Caki2 (cell line): Measurements from ENCODE around the gene ROR2. TPM values are rescaled to one million over a fixed set of nuclear protein-coding genes. Genes with fewer than 3 reads are reported as not detected.
"Not testable (repeated sequence)": the region's sequence is repeated elsewhere in the genome, so short reads cannot be mapped to it uniquely, and the experiment has no call there.

Experiments used
- DNase-seq: peaks from one replicate; pipeline ENCODE4 v3.0.0-alpha.2; 2015; ENCODE audit warnings: low read depth
- in situ Hi-C: cut with HindIII; loops from 2 replicates; pipeline ENCODE4 v1.10.0; 2016; ENCODE audit warnings: low sequenced_read_pairs, low pct_unique_long_range_greater_than_20kb, mixed read lengths
- total RNA-seq: library from RNA; depleted of rRNA; stranded (reverse); fragments of >200 nt; shearing (Covaris generic); gene quantifications from 2 replicates; pipeline ENCODE4 v1.2.3, GENCODE V29; 2014; ENCODE audit warnings: low replicate concordance; rRNA removed

ROR2 gene
- total RNA-seq, 1 experiment from 2014 or later = 8.4 TPM

DNA sequence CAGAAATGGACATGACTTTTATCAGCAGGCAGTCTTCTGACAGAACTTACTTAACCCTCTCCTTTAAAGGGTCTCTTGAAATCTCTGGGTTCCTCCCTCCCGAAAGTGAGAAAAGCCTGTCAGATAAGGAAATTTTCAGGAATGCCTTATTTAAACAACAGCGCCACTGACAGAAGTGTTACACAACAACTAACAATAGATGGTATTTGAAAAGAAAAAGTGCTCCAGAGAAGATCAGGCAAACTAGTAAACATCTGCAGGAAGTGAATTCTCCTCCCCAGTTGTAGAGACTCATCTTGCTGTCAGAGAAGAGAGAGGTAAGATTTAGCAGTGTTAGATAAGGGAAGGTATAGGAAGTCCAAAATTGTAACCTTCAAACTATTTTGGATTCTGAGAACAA lies 419.2 kb downstream of the ROR2 start:
- DNase-seq = no peak
- in situ Hi-C loops = no loop called here

DNA sequence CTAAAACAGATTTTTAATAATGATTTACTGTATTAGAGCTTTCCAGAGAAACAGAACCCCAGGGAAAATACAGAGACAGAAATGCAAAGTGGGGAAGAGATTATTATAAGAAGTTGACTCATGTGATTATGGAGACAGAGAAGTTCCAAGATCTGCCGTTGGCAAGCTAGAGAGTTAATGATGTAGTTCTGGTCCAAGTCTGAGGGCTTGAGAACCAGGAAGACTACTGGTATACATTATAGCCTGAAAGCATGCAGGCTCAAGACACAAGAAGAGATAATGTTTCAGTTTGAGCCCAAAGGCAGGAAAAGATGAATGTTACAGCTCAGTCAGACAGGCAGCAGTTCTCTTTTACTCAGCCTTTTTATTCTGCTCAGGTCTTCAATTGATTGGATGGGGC lies 427.5 kb downstream of the ROR2 start:
- no peak for DNase-seq
- in situ Hi-C loops = loop anchor here (25.0 kb wide), 1 partner anchor 140 kb away; no protein-coding TSS in a partner anchor

DNA sequence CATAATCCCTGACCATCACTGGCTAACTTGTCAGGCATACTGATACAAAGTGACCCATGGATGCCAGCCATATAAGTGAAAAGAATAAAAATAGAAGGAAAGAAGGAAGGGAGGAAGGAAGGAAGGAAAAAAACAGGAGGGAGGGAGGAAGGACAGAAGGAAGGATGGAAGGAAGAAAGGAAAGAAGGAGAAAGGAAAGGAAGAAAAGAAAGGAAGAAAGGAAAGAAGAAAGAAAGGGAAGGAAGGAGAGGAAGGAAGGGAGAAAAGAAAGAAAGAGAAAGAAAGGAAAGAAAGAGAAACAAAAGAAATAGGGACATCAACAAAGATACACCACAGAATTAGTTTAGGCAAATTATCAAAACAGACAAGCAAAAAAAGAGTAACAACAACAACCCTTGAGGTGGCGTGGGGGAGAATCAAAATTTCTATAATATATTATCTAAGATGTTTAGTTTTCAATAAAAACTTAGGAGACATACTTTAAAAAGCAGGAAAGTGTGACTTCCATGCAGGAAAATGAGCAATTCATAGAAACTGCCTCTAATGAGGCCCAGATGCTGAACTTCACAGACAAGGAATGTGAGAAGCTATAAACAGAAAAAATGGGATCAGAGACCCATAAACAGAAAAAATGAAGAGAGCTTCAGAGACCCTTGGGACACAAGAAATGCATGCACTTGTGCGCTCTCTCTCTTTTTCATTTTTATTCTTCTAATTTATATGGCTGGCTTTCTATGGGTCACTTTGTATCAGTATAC lies 430.3 kb downstream of the ROR2 start:
- DNase-seq = no peak
- in situ Hi-C loops = loop anchor here (25.0 kb wide), 1 partner anchor 143 kb away; no protein-coding TSS in a partner anchor

DNA sequence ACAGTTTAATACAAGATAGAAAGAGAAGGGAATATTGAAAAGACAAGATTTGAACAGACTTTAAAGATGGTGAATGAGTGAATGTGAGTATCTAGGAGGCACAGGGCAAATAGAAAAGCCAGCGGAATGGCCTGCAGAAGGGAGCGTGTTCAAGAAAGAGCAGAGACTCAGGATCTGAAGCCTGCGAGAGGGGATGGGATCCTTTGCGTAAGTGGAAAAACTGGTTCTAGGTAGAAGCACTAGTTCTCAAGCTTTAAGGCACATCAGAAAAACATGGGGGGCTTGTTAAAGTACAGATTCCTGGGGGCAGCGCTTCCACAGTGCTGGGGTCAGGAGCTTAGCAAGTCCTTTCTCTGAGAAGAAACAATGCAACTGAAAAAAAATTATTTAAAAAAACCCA lies 431.6 kb downstream of the ROR2 start:
- no peak for DNase-seq
- in situ Hi-C loops = loop anchor here (25.0 kb wide), 1 partner anchor 144 kb away; no protein-coding TSS in a partner anchor

DNA sequence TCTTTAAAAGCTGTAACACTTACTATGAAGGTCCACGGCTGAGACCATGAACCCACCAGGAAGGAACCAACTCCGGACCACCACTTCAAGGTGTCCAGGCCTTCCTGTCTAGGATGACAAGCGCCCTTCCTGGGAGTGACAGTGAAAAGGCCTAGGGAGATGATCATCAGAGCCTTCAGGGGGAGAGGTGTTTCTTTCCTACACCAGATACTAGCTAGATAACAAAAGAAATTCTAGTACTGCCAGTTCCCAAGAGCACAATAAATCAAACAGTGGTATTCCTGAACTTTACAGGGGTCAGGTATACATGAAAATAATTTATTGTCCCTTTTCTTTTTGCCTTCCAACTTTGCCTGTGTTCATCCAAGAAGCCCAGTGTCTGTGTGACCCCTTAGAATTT lies 432.2 kb downstream of the ROR2 start:
- no peak for DNase-seq
- in situ Hi-C loops = loop anchor here (25.0 kb wide), 1 partner anchor 144 kb away; no protein-coding TSS in a partner anchor

DNA sequence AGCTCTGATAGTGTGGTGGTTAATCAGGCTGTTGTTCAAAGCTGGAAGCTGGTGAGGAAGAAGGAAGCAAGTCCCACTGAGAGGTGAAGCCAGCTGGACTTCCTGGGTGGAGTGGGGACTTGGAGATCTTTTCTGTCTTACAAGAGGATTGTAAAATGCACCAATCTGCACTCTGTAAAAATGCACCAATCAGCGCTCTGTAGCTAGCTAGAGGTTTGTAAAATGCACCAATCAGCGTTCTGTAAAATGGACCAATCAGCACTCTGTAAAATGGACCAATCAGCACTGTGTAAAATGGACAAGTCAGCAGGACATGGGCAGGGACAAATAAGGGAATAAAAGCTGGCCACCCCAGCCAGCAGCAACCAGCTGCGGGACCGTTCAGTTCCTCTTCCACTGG lies 432.7 kb downstream of the ROR2 start:
- in situ Hi-C loops = loop anchor here (25.0 kb wide), 1 partner anchor 145 kb away; no protein-coding TSS in a partner anchor
- DNase-seq = not testable (repeated sequence)

DNA sequence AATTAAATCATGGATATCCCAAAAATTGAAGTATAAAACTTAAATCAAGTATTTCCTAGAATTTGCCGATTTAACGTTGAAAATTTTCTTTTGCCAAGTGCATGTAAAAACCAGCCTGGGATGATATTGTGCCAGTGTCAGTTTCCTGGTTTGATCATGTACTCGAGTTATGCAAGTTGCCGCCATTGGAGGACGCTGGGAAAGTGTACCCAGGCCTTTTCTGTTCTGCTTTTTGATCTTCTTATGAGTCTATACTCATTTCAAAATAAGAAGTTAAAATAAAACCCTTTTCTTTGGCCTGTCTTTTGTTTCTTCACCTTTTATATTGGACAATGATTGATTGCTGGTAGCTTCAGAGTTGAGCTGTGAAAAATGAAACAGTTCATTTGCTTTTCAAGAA lies 433.3 kb downstream of the ROR2 start:
- in situ Hi-C loops = loop anchor here (25.0 kb wide), 1 partner anchor 146 kb away; no protein-coding TSS in a partner anchor
- DNase-seq = no peak

DNA sequence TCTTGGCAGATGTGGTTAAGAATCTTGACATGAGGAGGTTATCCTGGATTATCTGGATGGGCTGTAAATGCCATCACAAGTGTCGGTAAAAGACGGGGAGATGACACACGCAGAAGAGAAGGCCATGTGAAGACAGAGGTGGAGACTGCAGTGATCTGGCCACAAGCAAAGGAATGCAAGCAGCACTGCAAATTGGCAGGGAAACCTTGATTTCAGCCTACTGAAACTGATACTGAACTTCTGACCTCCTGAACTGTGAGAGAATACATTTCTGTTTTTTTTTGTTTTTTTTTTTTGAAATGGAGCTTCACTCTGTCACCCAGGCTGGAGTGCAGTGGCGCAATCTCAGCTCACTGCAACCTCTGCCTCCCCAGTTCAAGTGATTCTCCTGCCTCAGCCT lies 433.9 kb downstream of the ROR2 start:
- DNase-seq = no peak

DNA sequence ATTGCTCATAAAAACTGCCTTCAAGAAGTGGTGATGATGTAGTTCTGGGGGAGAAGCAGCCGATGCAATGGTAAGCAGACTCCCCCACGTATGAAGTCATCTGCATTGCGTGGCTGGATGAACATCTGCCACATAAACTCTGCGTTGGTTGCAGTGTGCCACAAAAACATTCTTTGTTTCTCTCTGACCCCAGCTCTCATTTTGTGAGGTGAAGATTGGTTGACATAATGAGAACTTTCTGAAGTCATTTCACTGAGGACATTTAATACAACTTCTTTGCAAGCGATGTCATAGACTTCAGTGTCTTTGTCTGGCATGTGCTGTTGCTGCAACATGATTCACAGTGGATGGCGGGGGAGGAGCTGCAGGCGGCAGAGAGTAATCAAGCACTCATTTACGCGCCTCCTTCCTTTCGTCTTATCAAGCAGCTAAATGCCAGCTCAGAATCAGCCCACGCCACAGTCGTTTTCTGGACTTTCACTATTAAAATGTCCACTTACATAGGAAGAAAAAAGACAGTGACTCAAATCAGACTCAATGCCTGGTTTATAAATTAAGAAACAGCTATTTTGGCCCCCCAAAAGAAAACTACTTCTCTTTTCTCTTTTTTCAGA lies 434.8 kb downstream of the ROR2 start:
- DNase-seq = peak; percentile 61
- in situ Hi-C loops = loop anchor here (25.0 kb wide), 1 partner anchor 147 kb away; no protein-coding TSS in a partner anchor

More for the DNA sequence above, 433.9 kb downstream of the ROR2 start:
- in situ Hi-C loops = loop anchor here (25.0 kb wide), 1 partner anchor 146 kb away; no protein-coding TSS in a partner anchor

Other genes starting within 250 kb of the ROR2 start
- gene SPTLC1, start 165.2 kb upstream of the ROR2 start, total RNA-seq = 53.2 and 56.1 TPM in 2 replicates